ENCODE results near the gene PALD1.

DNA sequence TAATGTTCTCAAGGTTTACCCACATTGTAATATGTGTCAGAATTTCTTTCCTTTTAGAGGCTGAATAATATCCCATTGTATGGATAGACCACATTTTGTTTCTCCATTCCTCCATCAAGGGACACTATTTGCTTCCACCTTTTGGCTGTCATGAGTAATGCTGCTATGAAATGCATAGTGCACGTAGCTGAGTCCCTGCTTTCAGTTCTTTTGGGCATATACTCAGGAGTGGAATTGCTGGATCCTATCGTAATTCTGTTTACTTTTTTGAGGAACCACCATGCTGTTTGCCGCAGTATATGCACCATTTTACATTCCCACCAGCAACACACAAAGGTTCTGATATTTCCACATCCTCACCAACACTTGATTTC, 64.0 kb downstream of the PALD1 start:
- TF ChIP-seq, protein P1, sequence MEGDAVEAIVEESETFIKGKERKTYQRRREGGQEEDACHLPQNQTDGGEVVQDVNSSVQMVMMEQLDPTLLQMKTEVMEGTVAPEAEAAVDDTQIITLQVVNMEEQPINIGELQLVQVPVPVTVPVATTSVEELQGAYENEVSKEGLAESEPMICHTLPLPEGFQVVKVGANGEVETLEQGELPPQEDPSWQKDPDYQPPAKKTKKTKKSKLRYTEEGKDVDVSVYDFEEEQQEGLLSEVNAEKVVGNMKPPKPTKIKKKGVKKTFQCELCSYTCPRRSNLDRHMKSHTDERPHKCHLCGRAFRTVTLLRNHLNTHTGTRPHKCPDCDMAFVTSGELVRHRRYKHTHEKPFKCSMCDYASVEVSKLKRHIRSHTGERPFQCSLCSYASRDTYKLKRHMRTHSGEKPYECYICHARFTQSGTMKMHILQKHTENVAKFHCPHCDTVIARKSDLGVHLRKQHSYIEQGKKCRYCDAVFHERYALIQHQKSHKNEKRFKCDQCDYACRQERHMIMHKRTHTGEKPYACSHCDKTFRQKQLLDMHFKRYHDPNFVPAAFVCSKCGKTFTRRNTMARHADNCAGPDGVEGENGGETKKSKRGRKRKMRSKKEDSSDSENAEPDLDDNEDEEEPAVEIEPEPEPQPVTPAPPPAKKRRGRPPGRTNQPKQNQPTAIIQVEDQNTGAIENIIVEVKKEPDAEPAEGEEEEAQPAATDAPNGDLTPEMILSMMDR (conservative IDR thresholded peaks at IDR 0.05), result peak; percentile 14; the same call in 1 of the 2 replicates
- no peak for TF ChIP-seq ZFX (IDR thresholded peaks at IDR 0.05)
